Fibroblast of villous mesenchyme (primary cell): Measurements from ENCODE around the gene CP. TPM values are rescaled to one million over a fixed set of nuclear protein-coding genes. Genes with fewer than 3 reads are reported as not detected.

ENCODE experiments used
- DNase-seq: peaks from one replicate; pipeline ENCODE4 v3.0.0-alpha.2; 2010; ENCODE audit warnings: low read depth
- H3K4me3 ChIP-seq: 2 replicates; pipeline ENCODE4 v1.5.1; 2011; ENCODE audit warnings: low read depth, mild to moderate bottlenecking, low read length
- total RNA-seq: library from RNA; depleted of rRNA; stranded (reverse); fragments of >200 nt; gene quantifications from 2 replicates; pipeline ENCODE4 v1.2.3, GENCODE V29; 2012
- TF ChIP-seq, protein P1 (sequence below): IDR thresholded peaks from 2 replicates; pipeline ENCODE4 v1.5.1; 2012; ENCODE audit warnings: low read depth, mild to moderate bottlenecking, low read length; ENCODE audit not compliant: insufficient read depth

CP gene
- total RNA-seq, 1 donor, result not detected

GRCh38 chr3:149258298-149258697, 36.7 kb upstream of the CP start:
- DNase-seq, result peak; percentile 57
- TF ChIP-seq, protein P1, sequence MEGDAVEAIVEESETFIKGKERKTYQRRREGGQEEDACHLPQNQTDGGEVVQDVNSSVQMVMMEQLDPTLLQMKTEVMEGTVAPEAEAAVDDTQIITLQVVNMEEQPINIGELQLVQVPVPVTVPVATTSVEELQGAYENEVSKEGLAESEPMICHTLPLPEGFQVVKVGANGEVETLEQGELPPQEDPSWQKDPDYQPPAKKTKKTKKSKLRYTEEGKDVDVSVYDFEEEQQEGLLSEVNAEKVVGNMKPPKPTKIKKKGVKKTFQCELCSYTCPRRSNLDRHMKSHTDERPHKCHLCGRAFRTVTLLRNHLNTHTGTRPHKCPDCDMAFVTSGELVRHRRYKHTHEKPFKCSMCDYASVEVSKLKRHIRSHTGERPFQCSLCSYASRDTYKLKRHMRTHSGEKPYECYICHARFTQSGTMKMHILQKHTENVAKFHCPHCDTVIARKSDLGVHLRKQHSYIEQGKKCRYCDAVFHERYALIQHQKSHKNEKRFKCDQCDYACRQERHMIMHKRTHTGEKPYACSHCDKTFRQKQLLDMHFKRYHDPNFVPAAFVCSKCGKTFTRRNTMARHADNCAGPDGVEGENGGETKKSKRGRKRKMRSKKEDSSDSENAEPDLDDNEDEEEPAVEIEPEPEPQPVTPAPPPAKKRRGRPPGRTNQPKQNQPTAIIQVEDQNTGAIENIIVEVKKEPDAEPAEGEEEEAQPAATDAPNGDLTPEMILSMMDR, result no peak
- H3K4me3 ChIP-seq, result no peak overlapping the region

DNA sequence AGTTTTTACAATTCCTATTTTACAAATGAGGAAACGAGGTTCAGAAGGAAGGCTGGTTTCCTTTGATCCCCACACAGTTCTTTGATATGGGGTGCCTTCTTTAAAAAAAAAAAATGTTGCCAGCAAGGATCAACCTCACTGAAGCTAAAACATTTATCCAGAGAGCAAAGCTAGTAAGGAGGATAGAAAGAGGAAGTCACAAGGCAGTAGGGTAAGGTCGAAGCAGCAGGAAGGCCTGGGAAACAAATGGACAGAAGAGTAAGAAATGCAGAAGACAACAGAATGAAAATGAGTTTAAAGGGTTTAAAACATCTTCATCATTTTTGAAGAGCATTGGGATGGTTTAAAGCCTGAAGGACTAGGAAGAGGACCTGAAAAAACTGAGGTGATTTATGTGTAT, 30.6 kb upstream of the CP start:
- DNase-seq, result no peak
- TF ChIP-seq, protein P1, result no peak
- H3K4me3 ChIP-seq, result no peak overlapping the region

DNA sequence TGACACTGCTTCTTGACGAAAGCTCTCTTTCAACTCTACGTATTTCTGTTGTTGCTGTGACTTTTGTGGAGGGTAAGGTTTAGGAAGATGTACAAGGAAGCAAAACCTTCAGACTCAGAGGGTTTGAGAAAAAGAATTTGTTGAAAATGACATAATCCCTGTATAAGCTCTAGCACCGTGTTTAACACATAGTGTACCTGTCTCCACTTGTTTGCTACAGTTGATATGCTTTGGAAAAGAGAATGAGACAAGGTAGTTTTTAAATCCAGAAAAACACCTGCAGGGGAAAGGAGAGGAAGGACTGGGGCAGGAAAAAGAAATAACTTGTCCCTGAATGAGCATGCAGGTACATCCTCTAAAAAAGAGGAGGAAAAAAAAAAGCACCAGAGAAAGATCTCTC, 29.6 kb upstream of the CP start:
- no peak overlapping the region for H3K4me3 ChIP-seq
- TF ChIP-seq, protein P1, result no peak
- no peak for DNase-seq

DNA sequence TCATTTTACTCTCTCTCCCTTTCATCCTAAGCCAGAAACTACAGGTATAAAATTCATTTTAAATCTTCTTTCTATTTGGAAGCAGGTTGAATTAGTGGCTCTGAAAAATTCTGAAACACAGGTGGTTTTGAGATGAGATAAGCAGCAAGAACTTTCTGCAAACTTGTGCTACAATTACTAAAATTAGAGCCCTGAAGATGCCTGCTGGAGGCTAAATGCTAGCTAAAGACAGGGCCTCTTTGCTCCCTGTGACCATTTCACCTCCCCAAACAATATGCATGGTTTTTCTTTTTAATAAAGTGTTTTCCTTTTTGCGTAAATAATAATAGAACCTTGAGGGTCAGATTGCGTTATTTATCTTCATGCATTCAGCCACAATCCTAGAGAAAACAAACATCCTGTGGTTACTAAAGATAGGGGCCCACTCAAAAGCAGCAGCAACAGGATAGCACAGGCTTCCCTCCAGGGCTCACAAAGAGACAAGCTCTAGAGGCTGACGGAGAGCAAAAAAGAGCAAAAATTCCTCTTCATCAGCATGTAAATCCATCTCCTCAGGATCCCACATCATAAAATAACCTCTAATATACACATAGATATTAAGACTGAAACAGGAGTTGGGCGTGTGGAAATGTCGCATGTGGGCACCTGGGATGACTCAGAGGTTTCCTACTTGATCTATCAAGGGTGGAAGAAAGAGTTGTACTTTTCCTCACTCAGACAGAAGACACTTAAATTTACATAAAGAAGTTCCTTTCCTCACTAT, 26.5 kb upstream of the CP start:
- TF ChIP-seq, protein P1, result no peak
- no peak overlapping the region for H3K4me3 ChIP-seq
- DNase-seq, result peak; percentile 81

- no peak overlapping the region for H3K4me3 ChIP-seq
- peak; percentile 48 for DNase-seq
- TF ChIP-seq, protein P1, result no peak
Measured at GRCh38 chr3:149247008-149247710, 25.5 kb upstream of the CP start.

DNA sequence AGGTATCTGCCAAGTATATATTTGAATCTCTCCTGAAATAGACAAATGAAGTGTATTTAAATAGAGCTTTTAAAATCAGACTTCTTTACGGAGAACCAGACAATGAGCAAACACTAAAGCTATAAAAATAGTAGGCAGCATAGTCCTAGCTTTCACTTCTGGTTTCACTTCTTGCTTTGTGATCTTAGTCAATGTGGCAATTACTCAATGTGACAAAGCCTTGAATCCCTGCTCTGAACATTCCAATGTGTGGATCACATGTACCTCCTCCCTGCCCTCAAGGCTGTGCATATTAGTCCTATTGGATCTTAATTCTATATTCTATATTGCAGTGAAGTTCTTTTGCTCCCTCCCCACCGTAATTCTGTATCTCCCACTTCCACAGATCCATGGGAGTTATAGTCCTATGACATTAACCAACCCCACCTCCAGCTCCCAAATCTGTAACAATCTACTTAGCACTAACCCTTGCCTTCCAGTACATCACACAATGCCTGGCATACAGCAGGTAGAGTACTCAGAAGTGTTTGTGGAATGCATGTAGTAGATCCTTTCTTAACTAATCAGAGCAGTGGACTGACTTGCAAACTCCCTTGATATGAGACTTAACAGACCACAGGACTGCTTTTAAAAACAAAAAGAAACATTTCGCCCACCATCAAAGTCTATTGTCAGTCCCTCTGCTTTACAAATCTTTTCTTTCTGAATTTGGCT, 24.3 kb upstream of the CP start:
- TF ChIP-seq, protein P1, result no peak
- DNase-seq, result peak; percentile 69
- no peak overlapping the region for H3K4me3 ChIP-seq
